IPS-20b (cell line): ENCODE results near the gene C1QTNF8.

Experiments
- H3K27ac ChIP-seq: one replicate; pipeline ENCODE4 v1.5.1; 2013; ENCODE audit warnings: low read length
- H3K27me3 ChIP-seq: 2 replicates; pipeline ENCODE4 v1.6.1; 2013; ENCODE audit warnings: mild to moderate bottlenecking, low read length, inconsistent platforms; ENCODE audit not compliant: insufficient read depth
- H3K36me3 ChIP-seq: 2 replicates; pipeline ENCODE4 v1.6.1; 2013; ENCODE audit warnings: low read depth, mild to moderate bottlenecking, inconsistent platforms, low read length, moderate library complexity; ENCODE audit not compliant: insufficient read depth
- H3K4me1 ChIP-seq: 2 replicates; pipeline ENCODE4 v1.6.1; 2013; ENCODE audit warnings: mild to moderate bottlenecking, control low read depth, inconsistent platforms, low read length, moderate library complexity; ENCODE audit not compliant: insufficient read depth
- H3K4me3 ChIP-seq: 2 replicates; pipeline ENCODE4 v1.5.1; 2013; ENCODE audit warnings: mild to moderate bottlenecking, low read length, inconsistent platforms
- H3K9ac ChIP-seq: 2 replicates; pipeline ENCODE4 v1.6.1; 2013; ENCODE audit warnings: low read depth, mild to moderate bottlenecking, inconsistent platforms, low read length, moderate library complexity
- H3K9me3 ChIP-seq: 2 replicates; pipeline ENCODE4 v1.6.1; 2013; ENCODE audit warnings: mild to moderate bottlenecking, low read depth, low read length, inconsistent platforms; ENCODE audit not compliant: insufficient read depth

Gene C1QTNF8

DNA sequence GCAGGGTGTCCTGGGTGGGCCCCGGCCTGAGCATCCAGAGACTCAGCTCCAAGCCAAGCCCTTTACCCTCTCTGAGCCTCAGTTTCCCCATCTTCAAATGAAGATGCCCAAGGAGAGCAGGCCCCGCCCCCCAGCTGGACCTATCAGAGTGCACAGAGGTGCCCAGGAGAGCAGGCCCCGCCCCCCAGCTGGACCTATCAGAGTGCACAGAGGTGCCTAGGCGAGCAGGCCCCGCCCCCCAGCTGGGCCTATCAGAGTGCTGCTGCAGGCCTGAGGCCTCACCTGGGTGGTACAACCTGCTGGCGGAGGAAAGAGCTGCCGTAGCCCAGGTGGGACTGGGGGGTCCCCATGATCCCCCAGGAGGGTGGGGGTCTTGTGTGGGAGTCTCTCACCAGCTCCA, 26.9 kb downstream of the C1QTNF8 start:
- Histone ChIP-seq H3K4me1 (no peaks in the 10 kb centered on the region), H3K9me3 (no peaks in the 10 kb centered on the region), H3K36me3 (no peaks in the 10 kb centered on the region), H3K27ac (no peak overlapping the region), H3K4me3 (no peak overlapping the region), H3K9ac (no peak overlapping the region), H3K27me3 (peaks cover 24% of the 10 kb centered on the region)

DNA sequence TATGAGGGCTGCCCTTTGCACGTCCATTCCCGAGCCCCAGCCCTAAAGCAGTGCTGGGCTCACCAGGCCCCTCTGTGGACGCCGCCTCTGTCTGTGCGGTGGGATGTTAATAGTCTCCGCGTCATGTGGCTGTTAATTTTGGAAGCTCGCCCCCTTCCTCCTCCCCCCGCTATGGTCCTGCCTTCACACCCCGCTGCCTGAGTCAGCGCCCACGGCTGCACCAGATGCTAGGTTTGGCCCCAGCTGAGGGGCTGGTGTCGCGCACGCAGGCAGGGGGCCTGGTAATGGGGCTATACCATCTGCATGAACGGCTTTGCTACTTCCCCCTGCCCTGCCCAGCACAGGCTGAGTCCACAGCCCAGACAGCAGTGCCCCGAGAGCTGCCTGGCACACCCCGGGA, 27.6 kb downstream of the C1QTNF8 start:
- Histone ChIP-seq H3K9ac (no peak overlapping the region), H3K9me3 (no peaks in the 10 kb centered on the region), H3K36me3 (no peaks in the 10 kb centered on the region), H3K27me3 (peaks cover 19% of the 10 kb centered on the region), H3K4me1 (no peaks in the 10 kb centered on the region), H3K27ac (no peak overlapping the region), H3K4me3 (no peak overlapping the region)

DNA sequence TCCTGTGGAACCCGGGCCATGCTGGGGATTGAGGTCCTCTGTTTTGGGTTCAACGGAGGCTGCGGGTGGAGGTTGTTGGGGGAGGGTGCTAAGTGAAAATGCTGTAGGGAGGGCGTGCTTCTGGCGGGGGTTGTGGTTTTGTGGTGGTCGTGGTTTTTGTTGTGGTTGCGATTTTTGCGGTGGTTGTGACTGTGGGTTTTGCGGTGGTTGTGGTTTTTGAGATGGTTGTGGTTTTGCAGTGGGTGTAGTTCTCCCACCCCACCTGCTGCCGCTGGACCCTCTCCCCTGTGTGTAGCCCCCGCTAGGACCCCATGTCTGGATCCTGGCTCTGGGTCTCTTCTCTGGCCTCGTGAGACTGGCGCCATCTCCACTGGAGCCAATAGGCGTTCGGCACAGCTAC, 28.4 kb downstream of the C1QTNF8 start:
- Histone ChIP-seq H3K4me3 (no peak overlapping the region), H3K9me3 (no peaks in the 10 kb centered on the region), H3K36me3 (no peaks in the 10 kb centered on the region), H3K4me1 (no peaks in the 10 kb centered on the region), H3K27me3 (peaks cover 11% of the 10 kb centered on the region), H3K27ac (no peak overlapping the region), H3K9ac (no peak overlapping the region)

DNA sequence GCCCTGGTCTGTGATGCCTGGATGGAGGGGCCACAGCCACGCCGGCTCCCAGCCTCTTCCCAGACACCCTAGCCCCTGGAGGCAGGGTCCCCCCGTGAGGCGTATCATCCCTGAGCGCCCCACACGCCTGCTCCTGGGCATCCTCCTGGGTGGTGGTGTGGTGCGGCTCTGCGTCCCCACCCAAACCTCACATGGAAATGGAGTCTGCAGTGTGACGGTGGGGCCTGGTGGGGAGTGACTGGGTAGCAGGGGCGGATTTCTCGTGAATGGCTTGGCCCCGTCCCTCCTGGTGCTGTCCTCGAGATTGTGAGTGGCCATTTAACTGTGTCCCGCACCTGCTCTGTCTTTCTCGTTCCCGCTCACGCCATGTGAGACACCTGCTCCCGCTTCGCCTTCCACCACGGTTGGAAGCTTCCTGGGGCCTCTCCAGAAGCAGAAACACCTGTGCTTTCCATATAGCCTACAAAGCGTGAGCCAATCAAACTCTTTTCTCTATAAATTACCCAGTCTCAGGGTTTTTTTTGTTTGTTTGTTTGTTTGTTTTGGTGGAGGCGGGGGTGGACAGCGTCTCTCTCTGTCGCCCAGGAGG, 29.4 kb downstream of the C1QTNF8 start:
- no peaks in the 10 kb centered on the region for H3K9me3 ChIP-seq
- H3K36me3 ChIP-seq: no peaks in the 10 kb centered on the region
- no peak overlapping the region for H3K27ac ChIP-seq
- no peak overlapping the region for H3K9ac ChIP-seq
- no peak overlapping the region for H3K4me3 ChIP-seq
- H3K27me3 ChIP-seq: peaks cover 4% of the 10 kb centered on the region
- H3K4me1 ChIP-seq: no peaks in the 10 kb centered on the region

DNA sequence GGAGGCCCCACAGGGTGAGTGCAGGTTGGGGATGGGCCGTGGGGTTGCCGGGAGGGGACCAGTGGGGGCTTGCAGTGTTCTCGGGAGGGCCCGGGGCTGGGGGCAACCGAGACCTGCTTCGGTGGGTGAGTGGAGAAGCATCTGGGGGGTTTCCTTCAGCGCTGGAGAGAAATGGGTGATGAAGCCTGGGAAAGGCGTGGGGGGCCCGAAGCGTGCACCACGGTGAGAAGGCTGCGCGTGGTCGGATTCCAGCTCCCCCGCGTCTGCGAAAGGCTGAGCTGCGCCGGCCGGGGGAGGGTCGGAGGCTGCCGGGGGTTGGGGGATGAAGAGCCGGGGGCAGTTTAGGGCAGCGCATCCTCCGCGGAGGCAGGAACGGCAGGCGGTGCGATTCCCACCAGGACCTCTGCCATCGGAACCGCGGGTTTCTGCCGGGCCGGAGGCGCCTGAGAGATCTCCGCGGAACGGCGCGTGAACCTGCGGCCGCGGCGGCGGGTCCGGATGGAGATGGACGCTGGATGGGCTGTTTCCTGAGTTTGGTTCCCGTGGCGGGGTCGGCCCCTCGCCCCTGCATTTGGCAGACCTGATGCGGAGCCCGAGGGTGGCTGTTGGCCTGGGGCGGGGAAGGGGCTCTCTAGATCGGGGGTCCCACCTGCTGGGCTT, 30.4 kb downstream of the C1QTNF8 start:
- Histone ChIP-seq H3K9ac (no peak overlapping the region), H3K27me3 (no peaks in the 10 kb centered on the region), H3K27ac (no peak overlapping the region), H3K4me1 (no peaks in the 10 kb centered on the region), H3K9me3 (no peaks in the 10 kb centered on the region), H3K36me3 (no peaks in the 10 kb centered on the region), H3K4me3 (no peak overlapping the region)

DNA sequence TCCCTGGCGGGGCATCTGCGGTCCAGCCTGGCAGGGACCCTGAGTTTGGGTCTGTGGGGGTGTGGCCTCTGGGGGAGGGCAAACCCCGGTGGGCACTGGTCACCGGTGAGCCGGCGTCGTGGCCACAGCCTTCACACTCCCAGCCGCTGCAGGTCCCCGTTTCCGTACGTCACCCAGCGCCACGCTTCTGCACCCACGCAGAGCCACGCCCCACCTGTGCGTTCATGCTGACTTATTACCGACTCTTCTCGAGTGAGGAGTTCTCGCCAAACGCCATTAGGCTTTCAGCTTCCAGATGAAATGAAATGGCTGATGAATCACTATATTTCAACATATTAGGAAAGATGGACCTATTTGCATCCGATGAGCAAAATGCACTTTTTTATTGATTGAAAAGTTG, 32.3 kb downstream of the C1QTNF8 start:
- H3K9ac ChIP-seq: no peak overlapping the region
- H3K27me3 ChIP-seq: no peaks in the 10 kb centered on the region
- peaks cover 5% of the 10 kb centered on the region; the same call in 1 of the 2 replicates for H3K9me3 ChIP-seq
- no peak overlapping the region for H3K27ac ChIP-seq
- no peak overlapping the region for H3K4me3 ChIP-seq
- no peaks in the 10 kb centered on the region for H3K36me3 ChIP-seq
- H3K4me1 ChIP-seq: no peaks in the 10 kb centered on the region

DNA sequence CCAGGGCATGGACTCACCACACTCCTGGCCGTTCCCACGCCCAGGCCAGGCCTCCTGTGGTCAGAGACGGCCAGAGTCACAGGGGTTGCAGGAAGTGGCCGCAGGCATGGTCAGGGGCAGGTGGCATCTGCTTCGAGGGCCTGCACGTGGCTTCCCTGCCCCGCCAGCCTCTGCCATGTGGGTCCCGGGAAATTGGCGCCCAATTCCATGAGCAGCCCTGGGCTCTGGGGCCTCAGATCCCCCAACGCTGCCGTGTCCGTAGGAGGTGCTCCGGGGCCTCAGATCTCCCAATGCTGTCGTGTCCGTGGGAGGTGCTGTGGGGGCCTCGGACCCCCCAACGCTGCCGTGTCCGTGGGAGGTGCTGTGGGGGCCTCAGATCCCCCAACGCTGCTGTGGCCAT, 33.1 kb downstream of the C1QTNF8 start:
- H3K9me3 ChIP-seq: peaks cover 5% of the 10 kb centered on the region; the same call in 1 of the 2 replicates
- no peaks in the 10 kb centered on the region for H3K36me3 ChIP-seq
- no peaks in the 10 kb centered on the region for H3K27me3 ChIP-seq

DNA sequence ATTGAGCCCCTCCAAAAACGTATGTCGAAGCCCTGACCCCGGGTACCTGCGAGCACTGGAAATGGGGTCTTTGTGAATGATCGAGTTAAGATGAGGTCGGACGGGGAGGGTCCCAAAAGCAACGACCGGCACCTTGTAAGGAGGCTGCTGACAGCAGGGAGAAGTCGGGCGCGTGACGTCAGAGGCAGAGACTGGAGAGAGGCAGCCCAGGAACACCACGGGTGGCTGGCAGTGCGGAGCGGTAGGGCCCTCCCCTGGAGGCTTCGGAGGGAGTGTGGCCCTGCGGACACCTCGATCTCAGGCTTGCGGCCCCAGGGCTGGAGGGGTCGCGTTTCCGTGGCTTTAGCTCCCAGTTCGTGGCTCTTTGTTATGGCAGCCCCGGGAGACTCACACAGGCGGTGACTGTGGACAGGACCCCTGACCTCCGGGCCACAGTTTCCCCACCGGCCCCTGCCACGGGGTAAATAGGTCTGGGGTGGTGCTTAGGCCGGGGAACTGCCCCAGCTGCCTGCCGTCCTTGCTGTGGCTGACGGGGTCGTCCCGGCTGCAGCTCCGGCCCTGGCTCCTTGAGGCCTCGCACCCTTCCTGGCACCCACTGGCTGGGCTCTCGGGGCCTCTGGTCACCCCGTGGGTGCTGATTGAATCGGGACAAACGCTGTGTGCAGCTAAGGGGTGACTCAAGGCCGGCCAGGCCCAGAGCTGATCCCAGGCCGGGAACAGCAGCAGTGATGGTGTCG, 34.1 kb downstream of the C1QTNF8 start:
- H3K9me3 ChIP-seq: peaks cover 5% of the 10 kb centered on the region; the same call in 1 of the 2 replicates
- no peaks in the 10 kb centered on the region for H3K4me1 ChIP-seq
- H3K9ac ChIP-seq: no peak overlapping the region
- H3K4me3 ChIP-seq: no peak overlapping the region
- H3K36me3 ChIP-seq: no peaks in the 10 kb centered on the region
- no peak overlapping the region for H3K27ac ChIP-seq
- H3K27me3 ChIP-seq: no peaks in the 10 kb centered on the region

More for the DNA sequence above, 33.1 kb downstream of the C1QTNF8 start:
- no peak overlapping the region for H3K4me3 ChIP-seq
- H3K27ac ChIP-seq: no peak overlapping the region
- no peaks in the 10 kb centered on the region for H3K4me1 ChIP-seq
- H3K9ac ChIP-seq: no peak overlapping the region

DNA sequence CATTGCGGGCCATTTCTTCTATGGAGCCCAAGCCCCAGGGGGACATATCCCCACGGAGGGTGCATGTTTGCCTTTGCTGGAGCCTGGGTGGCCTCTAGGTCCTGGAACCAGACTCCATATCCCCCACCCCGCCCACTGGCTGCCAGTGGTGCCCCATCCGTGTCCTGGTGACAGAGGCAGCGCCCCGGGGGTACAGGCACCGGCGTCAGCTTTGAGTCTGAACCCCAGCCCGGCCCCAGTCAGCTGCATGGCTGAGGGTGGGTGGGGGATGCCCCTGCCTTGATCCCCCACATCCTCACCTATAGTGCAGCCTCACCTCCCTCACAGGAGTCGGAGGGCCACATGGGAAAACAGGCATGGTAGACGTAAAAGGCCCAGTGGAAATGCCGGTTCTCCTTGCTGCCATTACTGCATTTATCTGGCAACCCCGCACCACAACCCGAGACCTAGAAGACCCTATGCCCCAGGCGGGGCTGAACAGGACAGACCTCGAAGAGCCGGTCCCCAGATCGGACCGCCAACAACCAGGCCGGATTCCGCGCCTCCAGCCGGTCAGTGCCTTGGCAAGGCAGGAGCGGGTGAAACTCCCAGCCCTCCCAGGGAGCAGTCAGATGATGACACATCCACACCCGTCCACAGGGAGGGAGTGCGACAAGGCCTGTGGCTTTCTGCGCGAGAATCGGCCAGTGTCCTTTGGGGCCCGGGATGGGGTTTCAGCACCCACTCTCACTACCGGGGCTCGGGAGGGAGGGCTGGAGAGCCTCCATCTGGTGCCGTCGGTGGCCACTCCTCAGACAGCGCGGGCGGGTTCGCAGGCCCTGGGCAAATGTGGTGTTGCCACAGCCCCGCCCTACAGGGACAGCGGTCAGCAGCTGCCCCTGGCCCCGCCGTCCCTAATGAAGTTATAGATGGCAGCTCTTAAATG, 35.4 kb downstream of the C1QTNF8 start:
- Histone ChIP-seq H3K9me3 (peaks cover 5% of the 10 kb centered on the region; the same call in 1 of the 2 replicates), H3K9ac (no peak overlapping the region), H3K27ac (no peak overlapping the region), H3K4me1 (no peaks in the 10 kb centered on the region), H3K36me3 (no peaks in the 10 kb centered on the region), H3K4me3 (no peak overlapping the region), H3K27me3 (no peaks in the 10 kb centered on the region)

DNA sequence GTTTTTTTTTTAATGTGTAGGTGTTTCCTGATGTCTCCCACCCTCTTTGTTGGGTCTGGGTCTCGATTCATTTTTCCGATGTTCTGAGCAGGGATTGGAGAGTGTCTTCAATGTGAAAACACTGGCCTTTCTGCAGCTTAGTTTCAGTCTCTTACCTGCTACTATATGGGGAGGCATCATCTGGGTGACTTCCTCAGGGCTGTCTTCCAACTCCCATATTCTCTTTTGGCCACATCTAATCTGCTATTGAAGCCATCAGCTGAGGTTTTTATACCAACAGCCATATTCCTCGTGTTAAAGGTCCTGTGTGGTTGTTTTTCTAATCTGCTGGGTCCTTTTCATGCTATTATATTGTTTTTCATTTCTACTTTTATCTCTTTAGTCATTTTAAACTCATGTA, 36.7 kb downstream of the C1QTNF8 start:
- H3K4me3 ChIP-seq: no peak overlapping the region
- H3K36me3 ChIP-seq: no peaks in the 10 kb centered on the region
- no peak overlapping the region for H3K27ac ChIP-seq
- H3K27me3 ChIP-seq: no peaks in the 10 kb centered on the region
- no peaks in the 10 kb centered on the region for H3K4me1 ChIP-seq
- no peak overlapping the region for H3K9ac ChIP-seq
- H3K9me3 ChIP-seq: peaks cover 5% of the 10 kb centered on the region; the same call in 1 of the 2 replicates

DNA sequence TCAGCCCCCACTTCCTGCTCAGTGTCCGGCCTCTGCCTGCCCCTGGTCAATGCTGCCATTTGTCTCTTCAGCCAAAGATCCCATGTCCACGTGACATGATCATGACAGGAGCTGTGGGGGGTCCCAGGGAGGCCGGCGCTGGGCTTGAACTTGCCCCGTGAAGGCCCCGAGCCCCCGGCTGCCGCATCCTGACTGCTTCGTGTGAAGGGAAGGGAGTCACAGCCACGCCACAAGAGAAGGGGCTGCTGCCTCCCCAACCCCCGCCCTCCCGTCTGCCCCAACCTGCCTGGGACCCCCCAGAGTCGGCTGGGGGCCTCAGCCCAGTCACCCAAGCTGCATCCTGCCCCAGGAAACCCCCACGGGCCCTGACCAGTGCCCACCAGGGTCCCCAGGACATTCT, 37.8 kb downstream of the C1QTNF8 start:
- Histone ChIP-seq H3K9me3 (peaks cover 5% of the 10 kb centered on the region; the same call in 1 of the 2 replicates), H3K27ac (no peak overlapping the region), H3K4me3 (no peak overlapping the region), H3K9ac (no peak overlapping the region), H3K27me3 (no peaks in the 10 kb centered on the region), H3K4me1 (no peaks in the 10 kb centered on the region), H3K36me3 (no peaks in the 10 kb centered on the region)
